Right hindlimb (tissue), 1 donor: ENCODE results near the gene DSG3.
"Not testable (repeated sequence)": the region's sequence is repeated elsewhere in the genome, so short reads cannot be mapped to it uniquely, and the experiment has no call there.

ENCODE experiments used
- DNase-seq: peaks from one replicate; pipeline ENCODE4 v3.0.0-alpha.2; 2018

Gene DSG3

DNA sequence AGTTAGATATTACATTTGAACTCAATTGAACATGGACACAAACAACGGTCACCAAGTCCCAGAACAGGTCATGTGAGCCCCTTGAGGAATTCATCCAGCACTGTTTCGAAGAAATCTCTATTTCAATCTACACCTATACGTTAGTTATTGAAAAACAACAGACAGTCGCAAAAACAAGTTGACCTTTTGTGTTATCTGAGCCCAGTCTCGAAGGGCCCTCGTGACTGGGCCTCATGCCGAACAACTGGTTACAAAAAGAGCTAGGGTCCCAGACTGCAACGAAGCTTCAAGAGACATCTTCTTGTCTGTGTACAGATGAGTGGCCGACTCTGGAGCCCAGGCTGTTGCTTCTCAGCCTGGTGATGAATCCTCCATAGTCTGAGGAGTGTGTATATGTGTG lies 45.1 kb downstream of the DSG3 start:
- no peak for DNase-seq

DNA sequence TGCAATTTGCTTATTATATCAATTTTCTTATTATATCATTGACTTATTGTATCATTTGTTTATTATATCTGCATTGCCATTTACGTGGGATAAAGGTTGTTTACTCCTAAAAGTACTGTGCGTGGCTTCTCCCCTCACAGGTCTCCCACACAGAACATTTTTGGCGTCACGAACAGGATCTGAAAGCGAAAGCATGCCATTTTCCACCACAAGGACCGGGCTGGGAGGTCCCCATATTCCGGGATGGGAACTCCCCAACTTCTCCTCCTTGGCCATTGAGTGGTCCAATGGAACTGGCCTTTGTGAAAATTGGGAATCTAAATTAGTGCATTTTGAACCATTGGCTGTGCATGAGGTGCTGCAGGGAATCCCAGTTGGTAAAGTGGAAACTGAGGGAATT lies 45.6 kb downstream of the DSG3 start:
- DNase-seq, result no peak

DNA sequence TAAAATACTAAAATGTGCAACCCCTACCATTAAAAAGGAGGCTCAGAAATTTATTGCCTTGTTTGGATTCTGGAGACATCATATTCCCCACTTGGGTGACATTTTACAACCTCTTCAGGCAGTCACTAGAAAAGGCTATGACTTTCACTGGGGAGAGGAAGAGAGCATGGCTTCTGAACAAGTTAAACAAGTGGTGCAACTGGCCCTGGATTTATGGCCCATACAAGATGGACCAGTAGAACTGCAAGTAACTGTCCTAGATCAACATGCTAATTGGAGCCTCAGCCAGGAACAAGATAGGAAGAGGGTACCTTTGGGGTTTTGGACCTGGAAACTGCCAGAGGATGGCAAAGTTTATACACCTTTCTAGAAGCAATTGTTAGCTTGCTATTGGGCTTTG lies 46.4 kb downstream of the DSG3 start:
- no peak for DNase-seq

DNA sequence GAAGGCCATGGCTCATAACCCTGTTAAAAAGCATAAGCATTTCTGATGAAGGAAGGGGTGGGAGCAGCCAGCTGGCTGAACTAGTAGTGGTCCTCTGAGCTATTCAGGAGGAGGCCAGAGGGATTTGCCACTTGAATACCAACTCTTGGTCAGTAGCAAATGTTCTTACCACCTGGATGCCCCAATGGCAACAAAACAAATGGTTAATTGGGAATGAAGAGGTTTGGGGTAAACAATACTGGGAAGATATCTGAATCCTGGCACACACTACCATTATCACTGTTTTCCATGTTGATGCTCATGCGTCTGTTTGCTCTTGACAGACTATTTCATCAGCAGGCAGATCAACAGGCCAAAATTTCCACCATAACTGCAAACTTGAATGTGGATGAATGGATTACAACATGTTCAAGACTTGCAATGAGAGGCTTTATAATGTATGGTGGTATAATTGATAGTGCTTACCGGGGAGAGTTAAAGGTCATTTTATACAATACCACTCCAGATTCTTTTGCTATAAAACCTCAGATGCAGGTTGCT lies 47.2 kb downstream of the DSG3 start:
- not testable (repeated sequence) for DNase-seq

DNA sequence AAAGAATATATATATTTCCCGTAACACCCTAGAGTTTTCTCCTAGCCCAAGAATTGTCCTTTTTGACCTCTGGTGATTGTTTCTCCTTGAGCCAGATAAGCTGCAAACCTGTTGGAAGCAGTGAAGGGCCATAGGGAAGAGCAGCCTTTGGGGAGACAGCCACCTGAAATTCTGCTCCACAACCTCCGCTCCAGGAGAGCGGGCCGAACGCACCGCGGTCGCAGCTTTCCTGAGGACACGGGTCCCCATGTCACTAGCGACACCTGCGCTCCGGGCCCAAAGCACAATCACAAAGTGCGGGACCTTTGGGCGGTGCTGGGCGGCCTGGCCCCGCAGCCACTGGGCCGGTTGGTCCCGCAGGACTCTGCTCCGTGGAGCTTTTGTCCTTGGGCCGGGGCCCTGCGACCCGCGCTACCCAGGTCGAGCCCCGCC lies 49.9 kb downstream of the DSG3 start:
- no peak for DNase-seq

DNA sequence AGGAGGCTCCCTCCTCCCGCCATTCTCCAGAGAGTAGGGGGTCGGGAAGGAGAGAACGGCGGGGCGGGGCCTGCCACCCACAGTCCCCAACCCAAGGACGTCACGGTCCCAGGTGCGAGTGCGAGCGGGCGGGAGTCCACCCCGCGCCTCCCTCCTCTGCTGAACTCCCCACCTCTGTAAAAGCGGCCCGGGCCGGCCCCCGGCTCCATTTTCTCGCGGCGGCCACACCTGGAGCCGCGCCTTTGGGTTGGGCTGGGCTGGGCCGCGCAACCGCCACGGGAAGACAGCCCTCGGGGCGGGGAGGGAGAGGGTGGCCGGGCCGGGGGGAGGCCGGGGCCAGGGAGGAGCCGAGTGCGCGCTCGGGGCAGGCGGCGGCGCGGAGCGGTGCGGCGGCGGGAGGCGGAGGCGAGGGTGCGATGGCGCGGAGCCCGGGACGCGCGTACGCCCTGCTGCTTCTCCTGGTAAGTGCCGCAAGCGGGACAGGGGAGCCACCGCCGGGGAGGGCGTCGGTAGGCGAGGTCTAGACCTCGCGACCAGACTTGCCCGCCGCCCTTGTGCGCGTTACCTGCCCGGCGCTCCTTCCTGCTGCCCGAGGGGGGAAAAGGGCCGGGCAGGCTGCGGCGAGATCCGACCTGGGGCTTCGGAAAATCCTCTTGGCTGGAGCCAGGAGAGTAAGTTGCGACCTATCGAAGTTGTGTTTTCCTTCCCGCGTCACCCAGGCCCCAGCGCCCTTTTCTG lies 50.5 kb downstream of the DSG3 start, which contains the start of gene DSG2:
Gene DSG2, plus strand, starts transcription at position 342 of the 738 bp plus-strand sequence. Its CDS starts 75 bp downstream, at position 417.
- DNase-seq, result peak; percentile 67

DNA sequence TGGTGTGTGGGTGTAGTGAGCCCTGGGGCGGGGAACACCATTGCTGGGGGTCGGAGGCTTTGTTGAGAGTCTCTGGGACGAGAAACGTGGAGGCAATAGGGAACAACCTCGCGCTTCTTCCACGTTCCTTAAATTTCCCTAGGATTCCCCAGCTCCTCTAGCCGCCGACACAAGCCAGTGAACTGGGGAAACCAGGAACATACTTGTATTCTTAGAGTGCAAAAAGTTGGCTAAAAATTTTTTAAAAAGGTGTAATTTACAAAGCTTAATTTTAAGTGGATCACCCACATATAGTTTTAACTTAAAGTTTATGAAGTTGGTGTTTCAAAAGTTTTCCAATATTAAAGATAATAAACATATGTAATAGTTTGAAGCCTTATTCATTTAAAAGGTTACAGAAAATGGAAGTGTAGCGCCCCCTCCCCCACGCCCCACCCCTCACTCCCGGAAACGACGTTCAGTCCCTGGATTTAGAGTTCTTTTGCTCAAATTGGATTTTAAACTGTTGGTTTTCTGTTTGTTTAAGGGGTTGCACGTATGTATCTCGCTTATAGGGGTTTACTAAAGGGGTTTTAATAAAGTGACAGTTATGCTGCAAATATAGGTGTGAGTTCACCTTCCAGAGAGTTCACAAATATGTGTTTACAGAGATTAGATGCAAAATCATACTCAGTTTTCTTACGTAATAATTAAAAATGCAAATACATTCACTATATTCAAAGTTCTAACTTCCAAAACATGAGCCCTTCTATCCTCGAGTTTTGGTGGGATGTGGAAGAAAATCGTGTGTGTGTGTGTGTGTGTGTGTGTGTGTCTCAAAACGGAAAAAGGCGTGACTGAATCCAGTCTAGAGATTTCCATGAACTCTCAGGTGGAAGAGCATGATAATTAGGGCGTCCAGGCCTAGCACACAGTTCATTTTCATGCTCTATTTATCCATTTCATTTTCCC lies 51.3 kb downstream of the DSG3 start:
- no peak for DNase-seq

DNA sequence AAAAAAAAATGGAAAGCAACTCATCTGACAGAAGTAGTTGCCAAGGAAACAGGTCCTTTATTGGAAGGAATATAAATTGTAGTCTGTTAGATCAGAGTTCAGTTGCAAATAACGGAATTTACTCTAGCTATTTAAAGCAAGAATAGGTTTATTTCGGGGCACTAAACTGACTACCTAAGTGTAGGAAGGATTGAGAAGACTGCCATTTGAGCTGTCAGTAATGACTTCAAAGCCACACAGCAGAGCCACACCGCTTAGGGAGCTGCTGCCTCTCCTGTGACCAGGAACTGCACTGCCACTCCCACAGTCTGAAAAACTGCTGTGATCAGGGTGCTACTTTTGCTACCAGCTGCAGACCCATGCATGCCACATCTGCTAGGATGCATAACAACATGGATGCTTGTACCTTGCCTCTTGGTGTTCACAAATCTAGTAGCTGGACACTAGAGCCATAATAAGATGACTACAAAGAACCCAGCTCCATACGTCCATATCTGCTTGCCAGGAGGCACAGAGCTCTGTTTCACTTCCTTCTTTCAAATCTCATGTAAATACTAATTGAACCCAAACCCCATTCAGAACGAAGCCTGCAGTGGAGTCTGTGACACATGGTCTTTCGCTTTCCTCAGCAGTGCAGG lies 52.6 kb downstream of the DSG3 start:
- DNase-seq, result no peak

DNA sequence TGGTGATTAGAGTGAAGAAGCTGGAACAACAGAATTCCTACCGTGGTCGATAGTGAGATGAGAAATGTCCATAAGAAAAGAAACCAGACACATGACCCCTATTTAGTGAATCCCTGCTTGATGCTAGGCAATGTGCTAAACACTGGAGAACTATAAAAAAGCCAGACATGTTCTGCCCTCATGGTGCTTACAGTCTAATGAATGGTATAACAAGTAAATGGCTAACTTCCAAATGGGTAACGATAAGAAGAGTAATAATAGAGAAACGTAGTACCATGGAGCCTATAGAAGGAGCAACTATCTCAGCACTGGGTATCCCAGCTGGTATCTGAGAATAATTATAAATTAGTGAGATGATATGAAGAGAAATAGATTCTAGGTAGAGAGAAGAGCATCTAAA lies 55.5 kb downstream of the DSG3 start:
- no peak for DNase-seq

DNA sequence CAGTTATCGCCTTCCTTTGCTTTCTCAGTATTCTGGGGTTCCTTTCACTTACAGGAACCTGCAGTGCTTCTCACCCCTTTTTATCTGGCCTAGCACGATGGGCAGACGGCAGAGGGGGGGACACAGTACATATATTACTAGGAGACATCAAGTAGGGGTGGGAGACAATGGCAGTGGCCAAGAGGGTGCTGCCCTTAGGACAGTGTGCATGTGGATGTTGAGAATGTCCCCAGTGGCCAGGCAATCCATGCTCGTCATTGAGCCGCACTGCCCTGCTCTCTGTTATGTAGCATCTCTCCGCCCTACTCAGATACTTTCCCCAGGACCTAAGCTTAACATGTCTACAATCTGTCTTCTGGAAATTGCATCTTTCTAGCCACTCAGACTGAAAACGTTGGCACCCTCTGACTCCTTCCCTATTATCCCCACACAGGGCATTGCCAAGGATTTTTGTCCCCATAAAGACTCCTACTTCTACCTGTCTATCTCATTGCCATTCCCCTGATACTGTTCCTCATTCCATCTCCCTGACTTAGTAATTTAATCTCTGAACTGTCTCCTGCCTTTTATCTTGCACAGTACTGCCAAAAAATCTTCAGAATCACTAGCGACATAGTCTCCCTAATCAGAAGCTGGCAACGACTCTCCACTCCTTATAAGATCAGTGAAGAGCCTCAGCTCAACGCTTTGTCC lies 57.1 kb downstream of the DSG3 start:
- no peak for DNase-seq

DNA sequence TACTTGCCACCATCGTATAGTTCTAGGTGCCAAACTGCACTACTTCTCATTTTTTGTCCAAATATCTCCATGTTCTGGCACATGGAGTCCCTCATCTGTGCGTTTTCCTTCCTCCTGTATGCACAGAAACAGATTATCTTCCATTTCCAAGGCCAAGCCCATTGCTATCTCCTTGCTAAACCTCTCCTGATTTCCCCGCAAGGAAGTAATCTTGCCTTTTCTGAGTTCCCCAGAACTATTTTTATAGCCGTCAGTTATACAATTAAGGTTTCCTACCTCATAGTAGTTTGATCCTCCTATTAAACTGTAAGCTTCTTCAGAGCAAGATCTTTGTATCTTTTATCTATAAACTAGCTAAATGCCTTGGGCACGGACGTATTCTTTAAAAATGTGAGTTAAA lies 57.6 kb downstream of the DSG3 start:
- no peak for DNase-seq

DNA sequence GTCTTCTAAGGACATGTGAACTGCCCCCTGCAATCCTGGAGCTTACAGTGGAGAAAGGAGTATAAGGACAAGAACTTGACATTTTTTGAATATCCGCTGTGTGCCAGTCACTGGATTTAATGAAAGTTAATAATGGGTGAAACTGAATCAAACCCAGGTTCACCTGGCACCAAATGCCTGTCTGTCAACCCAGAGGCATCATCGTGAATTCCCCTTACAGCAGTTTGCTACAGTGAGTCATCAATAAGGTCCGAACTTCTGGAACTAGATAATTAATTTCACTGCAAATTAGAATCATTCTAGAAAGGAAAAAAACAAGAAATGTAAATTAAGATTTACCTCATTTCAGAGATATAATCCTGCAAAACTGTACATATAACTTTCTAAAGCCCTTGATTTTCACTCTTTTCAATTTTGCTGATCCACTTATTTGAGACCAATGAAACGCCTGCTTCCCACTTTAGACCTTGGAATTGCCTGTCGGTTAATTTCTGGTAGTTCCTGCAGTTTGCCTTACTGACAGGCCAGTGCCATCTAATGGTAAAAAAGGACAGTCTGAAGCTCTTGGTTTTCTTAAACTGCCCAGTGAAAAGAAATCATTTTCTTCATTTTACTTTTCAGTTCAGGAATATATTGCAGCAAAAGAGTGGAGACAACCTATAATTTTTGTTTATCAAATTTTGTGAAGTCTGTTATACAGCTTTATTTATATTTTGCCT lies 58.6 kb downstream of the DSG3 start:
- DNase-seq, result no peak

DNA sequence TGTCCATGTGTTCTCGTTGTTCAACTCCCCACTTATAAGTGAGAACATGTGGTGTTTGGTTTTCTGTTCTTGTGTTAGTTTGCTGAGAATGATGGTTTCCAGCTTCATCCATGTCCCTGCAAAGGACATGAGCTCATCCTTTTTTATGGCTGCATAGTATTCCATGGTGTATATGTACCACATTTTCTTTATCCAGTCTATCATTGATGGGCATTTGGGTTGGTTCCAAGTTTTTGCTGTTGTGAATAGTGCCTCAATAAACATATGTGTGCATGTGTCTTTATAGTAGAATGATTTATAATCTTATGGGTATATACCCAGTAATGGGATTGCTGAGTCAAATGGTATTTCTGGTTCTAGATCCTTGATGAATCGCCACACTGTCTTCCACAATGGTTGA lies 59.6 kb downstream of the DSG3 start:
- not testable (repeated sequence) for DNase-seq

DNA sequence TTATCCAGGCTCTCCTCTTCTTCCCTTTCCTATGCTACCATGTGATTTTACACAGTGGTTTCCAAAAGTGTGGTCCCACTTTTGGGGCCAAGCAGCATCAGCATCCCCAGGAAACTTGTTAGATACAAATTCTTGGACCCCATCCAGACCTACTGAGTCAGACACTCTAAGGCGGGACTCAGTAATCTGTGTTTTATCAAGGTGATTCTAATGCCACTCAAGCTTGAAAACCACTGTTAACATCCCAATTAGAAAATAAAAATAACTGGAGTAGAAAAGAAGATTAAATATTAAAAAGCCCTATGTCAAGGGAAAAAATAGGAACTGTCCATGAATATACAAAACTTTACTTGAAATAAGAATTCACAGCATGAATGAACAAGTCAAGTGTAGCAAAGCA lies 61.2 kb downstream of the DSG3 start:
- no peak for DNase-seq

DNA sequence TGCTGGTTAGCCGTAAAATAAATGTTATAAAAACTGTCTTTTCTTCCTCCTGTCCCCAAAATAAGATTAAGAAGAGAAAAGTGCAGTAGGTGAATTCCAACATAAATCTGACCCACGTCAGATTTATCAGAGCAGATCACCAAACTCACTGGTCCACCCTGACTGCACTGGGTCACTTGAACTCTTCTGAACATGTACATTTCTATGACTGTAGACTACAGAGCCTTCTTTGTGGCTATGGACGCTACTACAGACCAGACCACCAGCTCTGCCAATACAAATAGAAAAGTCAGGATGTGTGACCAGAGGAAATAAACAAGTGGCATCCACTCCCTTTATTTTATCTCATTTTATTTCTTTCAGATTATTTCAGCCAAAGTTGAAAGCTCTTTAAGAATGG lies 62.0 kb downstream of the DSG3 start:
- no peak for DNase-seq

DNA sequence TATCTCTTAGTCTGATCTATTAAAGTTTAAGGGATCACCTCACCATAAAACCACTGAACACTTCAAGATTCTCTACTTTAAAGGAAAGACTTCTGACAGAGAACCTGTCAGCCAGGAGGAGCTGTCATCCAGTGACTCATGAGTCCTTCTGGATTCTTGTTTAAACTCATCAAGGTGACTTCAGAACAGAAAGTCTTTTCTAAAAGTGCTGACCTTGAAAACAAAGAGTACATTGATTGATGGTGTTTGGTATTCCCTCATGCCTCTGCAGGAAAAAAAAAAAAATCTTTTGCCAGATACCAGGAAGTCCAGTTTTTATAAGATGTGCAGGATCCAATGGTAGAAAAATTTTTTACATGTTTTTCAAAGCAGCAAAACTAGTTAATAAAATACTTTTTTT lies 62.8 kb downstream of the DSG3 start:
- DNase-seq, result no peak

DNA sequence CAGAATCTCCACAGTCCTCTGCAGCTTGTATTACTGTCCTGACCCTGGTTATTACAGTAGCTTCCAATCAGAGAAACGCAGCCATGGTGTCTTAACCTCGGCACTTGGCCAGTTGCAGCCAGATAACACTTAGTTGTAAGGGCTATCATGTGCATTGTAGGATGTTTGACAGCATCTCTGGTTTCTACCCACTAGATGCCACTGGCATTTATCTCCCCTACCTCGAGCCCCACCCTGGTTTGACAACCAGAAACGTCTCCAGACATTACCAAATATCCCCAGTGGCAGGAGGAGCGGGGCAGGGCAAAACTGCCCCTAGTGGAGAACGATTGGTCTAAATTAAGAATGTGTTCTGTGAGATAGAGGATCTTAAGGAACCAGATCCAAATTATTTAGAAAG lies 63.6 kb downstream of the DSG3 start:
- no peak for DNase-seq

DNA sequence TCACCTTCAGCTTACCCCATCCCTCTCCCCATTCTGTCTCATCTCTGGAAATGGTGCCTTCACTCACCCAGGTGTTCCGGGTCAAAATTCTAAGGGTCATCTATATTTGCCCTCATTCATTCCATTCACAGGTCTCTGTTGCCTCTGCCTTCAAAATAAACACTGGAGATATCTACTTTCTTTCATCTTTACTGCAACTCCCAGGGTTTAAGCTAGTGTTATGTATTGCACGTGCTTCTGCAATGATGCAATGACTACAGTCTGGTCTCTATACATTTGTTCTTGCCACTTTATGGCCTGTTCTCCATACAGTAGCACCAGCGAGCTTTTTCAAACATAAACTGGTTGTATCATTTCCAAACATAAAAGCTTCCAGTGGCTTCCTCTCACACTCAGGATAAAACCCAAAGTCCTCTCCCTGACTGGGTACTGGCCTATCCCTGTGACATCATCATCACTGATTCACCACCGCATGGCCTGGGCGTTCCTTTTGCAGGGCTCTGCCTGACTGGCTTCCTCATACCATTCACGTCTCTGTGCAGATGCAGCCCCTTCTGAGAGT lies 64.7 kb downstream of the DSG3 start:
- DNase-seq, result no peak

DNA sequence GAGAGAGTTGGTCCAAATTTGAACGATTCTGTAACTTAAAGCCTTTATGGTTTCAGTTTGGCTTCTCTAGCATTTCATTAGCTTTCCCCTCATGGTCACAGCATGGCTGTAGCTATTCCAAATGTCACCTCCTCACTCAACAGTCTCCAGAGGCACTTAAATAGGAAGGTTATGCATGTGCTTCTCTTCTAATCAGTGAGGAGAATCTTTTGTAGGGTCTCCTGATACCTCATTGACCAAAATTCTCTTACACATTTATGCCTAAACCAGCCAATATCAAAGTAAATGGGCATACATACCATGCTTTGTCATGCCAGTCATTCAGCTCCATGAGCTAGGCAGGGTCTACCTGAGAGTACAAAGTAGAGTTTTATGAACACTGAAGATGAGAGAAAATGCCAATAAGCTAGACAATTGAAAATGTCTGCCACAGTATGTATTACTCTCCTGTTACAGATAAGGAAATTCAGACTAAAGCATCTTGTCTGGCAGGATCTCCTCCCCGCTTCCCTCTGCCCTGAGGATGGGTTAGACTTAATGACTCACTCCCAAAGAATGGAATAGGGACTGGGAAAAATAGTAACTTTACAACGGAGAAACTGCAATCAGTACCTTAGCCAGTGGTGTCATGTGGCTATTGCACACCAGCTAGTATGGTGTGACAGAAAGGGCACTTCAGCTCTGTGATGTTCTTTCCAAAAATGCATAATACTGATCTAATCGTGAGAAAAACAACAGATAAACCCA lies 65.8 kb downstream of the DSG3 start:
- DNase-seq, result no peak

DNA sequence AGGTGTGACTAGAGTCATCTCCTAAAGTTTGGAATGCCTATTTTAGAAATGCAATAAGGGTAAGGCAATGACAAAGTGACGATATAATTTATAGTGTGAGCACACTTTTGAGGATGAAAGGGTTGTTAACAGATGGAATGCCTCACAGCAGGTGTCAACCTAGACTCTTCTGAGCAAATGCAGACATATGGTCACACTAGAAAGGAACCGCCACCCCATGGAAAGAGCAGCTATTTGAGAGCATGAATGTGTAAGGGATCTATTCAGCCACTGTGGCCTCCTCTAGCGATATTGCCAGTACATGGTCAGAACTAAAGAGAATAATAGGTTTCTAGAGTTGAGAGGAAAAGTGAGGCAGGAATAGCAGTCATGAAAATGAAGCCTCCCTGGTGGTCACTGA lies 68.9 kb downstream of the DSG3 start:
- DNase-seq, result no peak

DNA sequence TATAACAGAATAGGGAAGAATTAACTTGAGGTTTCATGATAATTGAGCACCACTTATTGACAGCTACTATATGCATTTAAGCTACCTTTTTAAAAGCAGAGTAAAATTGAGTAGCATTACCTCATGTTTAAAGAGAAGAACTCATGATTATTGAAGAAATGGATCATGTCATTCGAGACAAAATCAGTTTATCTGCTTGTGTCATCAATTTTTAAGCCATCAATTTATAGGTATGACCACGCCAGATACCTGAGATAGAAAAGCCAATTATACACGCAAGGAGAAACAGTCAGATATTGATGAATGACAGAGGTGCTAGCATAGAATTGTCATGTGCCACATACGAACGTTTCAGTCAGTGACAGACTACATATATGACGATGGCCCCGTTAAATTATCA lies 78.8 kb downstream of the DSG3 start:
- no peak for DNase-seq
